Stomach smooth muscle (tissue), 2 donors: ENCODE data around the gene TWIST1.
A peak's percentile ranks its signal among the peaks of the same experiment; 100 is the strongest.

Experiments used
- H3K27ac ChIP-seq: one replicate; pipeline ENCODE4 v1.7.0; 2013; ENCODE audit warnings: mild to moderate bottlenecking, low read length, inconsistent platforms
- H3K27me3 ChIP-seq, 2 donors: one replicate each; pipeline ENCODE4 v1.7.0; 2013; ENCODE audit warnings: low read length in 2 of 2; ENCODE audit not compliant: insufficient read depth in 2 of 2, control insufficient read depth in 1 of 2
- H3K36me3 ChIP-seq, 2 donors: one replicate each; pipeline ENCODE4 v1.7.0; 2013; ENCODE audit warnings: low read length in 2 of 2; ENCODE audit not compliant: control insufficient read depth in 2 of 2, insufficient read depth in 2 of 2
- H3K4me1 ChIP-seq: one replicate; pipeline ENCODE4 v1.7.0; 2013; ENCODE audit warnings: low read length; ENCODE audit not compliant: control insufficient read depth, insufficient read depth
- H3K4me3 ChIP-seq, 2 donors: one replicate each; pipeline ENCODE4 v1.7.0; 2013; ENCODE audit warnings: low read length in 2 of 2
- H3K9ac ChIP-seq, 2 donors: one replicate each; pipeline ENCODE4 v1.7.0; 2013; ENCODE audit warnings: low read length in 2 of 2, mild to moderate bottlenecking in 1 of 2
- H3K9me3 ChIP-seq, 2 donors: one replicate each; pipeline ENCODE4 v1.7.0; 2013; ENCODE audit warnings: low read length in 2 of 2; ENCODE audit not compliant: control insufficient read depth in 2 of 2
- donor health status: healthy.
- donor health status: Pancreatic carcinoma.

TWIST1 gene

GRCh38 chr7:19112274-19113001 lies 5.0 kb downstream of the TWIST1 start:
- Histone ChIP-seq H3K4me1 (peaks cover 25% of the 10 kb centered on the region), H3K27ac (no peak overlapping the region), H3K36me3 (no peaks in the 10 kb centered on the region), H3K4me3 (no peak overlapping the region), H3K27me3 (peaks cover 68 to 90% of the 10 kb centered on the region in 2 donors), H3K9ac (no peak overlapping the region), H3K9me3 (no peaks in the 10 kb centered on the region)

GRCh38 chr7:19111474-19112273 lies 5.8 kb downstream of the TWIST1 start:
- H3K27ac ChIP-seq: no peak overlapping the region
- no peak overlapping the region for H3K9ac ChIP-seq
- H3K27me3 ChIP-seq: peaks cover 74 to 91% of the 10 kb centered on the region in 2 donors
- peaks cover 30% of the 10 kb centered on the region for H3K4me1 ChIP-seq
- H3K4me3 ChIP-seq: no peak overlapping the region
- H3K36me3 ChIP-seq: no peaks in the 10 kb centered on the region
- no peaks in the 10 kb centered on the region for H3K9me3 ChIP-seq

GRCh38 chr7:19110776-19111175 lies 6.7 kb downstream of the TWIST1 start:
- Histone ChIP-seq H3K4me3 (no peak overlapping the region), H3K4me1 (peaks cover 26% of the 10 kb centered on the region), H3K27me3 (peaks cover 76 to 91% of the 10 kb centered on the region in 2 donors), H3K9me3 (no peaks in the 10 kb centered on the region), H3K27ac (no peak overlapping the region), H3K36me3 (no peaks in the 10 kb centered on the region), H3K9ac (no peak overlapping the region)

- Histone ChIP-seq H3K27me3 (peaks cover 76 to 93% of the 10 kb centered on the region in 2 donors), H3K9ac (no peak overlapping the region), H3K4me3 (no peak overlapping the region), H3K9me3 (no peaks in the 10 kb centered on the region), H3K27ac (no peak overlapping the region), H3K36me3 (no peaks in the 10 kb centered on the region), H3K4me1 (peaks cover 25% of the 10 kb centered on the region)
These were observed 7.3 kb downstream of the TWIST1 start for GRCh38 chr7:19110026-19110730.

GRCh38 chr7:19109000-19109946 lies 8.2 kb downstream of the TWIST1 start:
- Histone ChIP-seq H3K9ac (no peak overlapping the region), H3K4me3 (no peak overlapping the region), H3K36me3 (no peaks in the 10 kb centered on the region), H3K27me3 (peaks cover 73 to 92% of the 10 kb centered on the region in 2 donors), H3K27ac (no peak overlapping the region), H3K9me3 (no peaks in the 10 kb centered on the region), H3K4me1 (peaks cover 25% of the 10 kb centered on the region)

GRCh38 chr7:19107356-19108146 lies 9.9 kb downstream of the TWIST1 start:
- no peak overlapping the region for H3K27ac ChIP-seq
- H3K4me3 ChIP-seq: peak overlapping the region; percentile 77
- H3K36me3 ChIP-seq: no peaks in the 10 kb centered on the region
- H3K4me1 ChIP-seq: peaks cover 25% of the 10 kb centered on the region
- no peak overlapping the region for H3K9ac ChIP-seq
- peaks cover 71 to 79% of the 10 kb centered on the region in 2 donors for H3K27me3 ChIP-seq
- no peaks in the 10 kb centered on the region for H3K9me3 ChIP-seq

- Histone ChIP-seq H3K27ac (no peak overlapping the region), H3K36me3 (no peaks in the 10 kb centered on the region), H3K27me3 (peaks cover 66 to 75% of the 10 kb centered on the region in 2 donors), H3K9ac (no peak overlapping the region), H3K4me3 (peak overlapping the region in 1 of 2 donors; percentile 77), H3K4me1 (peaks cover 21% of the 10 kb centered on the region), H3K9me3 (no peaks in the 10 kb centered on the region)
These were observed 10.4 kb downstream of the TWIST1 start for GRCh38 chr7:19107081-19107355.

- Histone ChIP-seq H3K9ac (no peak overlapping the region), H3K4me3 (peak overlapping the region in 1 of 2 donors; percentile 77)
These were observed 11.0 kb downstream of the TWIST1 start for GRCh38 chr7:19106241-19107080.

GRCh38 chr7:19105546-19105945 lies 11.9 kb downstream of the TWIST1 start:
- Histone ChIP-seq H3K27me3 (peaks cover 54 to 70% of the 10 kb centered on the region in 2 donors), H3K27ac (no peak overlapping the region), H3K9ac (no peak overlapping the region)

More at GRCh38 chr7:19106241-19107080, 11.0 kb downstream of the TWIST1 start:
- H3K4me1 ChIP-seq: peaks cover 21% of the 10 kb centered on the region
- no peak overlapping the region for H3K27ac ChIP-seq
- H3K27me3 ChIP-seq: peaks cover 62 to 74% of the 10 kb centered on the region in 2 donors
- H3K36me3 ChIP-seq: no peaks in the 10 kb centered on the region
- H3K9me3 ChIP-seq: no peaks in the 10 kb centered on the region

More at GRCh38 chr7:19105546-19105945, 11.9 kb downstream of the TWIST1 start:
- peaks cover 21% of the 10 kb centered on the region for H3K4me1 ChIP-seq
- no peaks in the 10 kb centered on the region for H3K36me3 ChIP-seq
- H3K9me3 ChIP-seq: no peaks in the 10 kb centered on the region
- H3K4me3 ChIP-seq: no peak overlapping the region
